HG02852 (cell line): ENCODE data around the gene PPP1R3E.
"Not testable (repeated sequence)": the region's sequence is repeated elsewhere in the genome, so short reads cannot be mapped to it uniquely, and the experiment has no call there.

ENCODE experiments used
- ATAC-seq: cut with Tn5 transposase; IDR thresholded peaks from one replicate; pipeline ENCODE4 v1.9.1; 2021; ENCODE audit warnings: mild to moderate bottlenecking, moderate library complexity; ENCODE audit not compliant: unreplicated experiment

Gene PPP1R3E

DNA sequence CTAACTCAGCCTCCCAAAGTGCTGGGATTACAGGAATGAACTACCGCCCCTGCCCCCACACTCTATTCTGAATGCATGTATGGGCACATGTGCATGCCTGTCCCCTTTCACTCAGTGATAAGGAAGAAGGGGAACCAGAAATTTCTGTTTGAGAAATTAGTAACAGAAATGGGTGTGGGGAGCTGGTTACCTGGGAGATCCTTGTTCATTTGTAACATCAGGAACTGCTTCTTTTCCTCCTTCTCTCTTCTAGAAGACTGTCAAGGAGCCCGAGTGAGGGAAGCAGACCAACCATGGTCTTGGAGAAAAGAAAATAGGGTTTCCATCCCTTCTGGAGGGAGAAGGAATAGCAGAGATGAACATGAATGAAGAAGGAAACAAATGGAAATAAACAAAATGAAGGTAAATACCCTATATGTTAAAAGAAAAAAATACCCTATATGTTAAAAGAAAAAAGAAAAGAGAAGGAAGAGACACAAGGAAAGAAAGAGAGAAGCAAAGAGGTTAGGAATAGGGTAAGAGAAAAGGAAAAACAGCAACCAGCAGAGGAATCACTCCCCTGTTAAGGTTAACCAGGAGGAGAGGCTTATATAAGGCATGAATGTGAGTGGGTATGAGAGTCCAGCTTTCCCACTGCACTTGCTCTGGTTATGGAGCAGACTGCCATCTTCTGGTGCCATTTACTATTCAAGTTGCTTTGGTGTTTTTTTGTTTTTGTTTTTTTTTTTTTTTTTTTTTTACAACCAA, 3.3 kb downstream of the PPP1R3E start:
- no peak for ATAC-seq

DNA sequence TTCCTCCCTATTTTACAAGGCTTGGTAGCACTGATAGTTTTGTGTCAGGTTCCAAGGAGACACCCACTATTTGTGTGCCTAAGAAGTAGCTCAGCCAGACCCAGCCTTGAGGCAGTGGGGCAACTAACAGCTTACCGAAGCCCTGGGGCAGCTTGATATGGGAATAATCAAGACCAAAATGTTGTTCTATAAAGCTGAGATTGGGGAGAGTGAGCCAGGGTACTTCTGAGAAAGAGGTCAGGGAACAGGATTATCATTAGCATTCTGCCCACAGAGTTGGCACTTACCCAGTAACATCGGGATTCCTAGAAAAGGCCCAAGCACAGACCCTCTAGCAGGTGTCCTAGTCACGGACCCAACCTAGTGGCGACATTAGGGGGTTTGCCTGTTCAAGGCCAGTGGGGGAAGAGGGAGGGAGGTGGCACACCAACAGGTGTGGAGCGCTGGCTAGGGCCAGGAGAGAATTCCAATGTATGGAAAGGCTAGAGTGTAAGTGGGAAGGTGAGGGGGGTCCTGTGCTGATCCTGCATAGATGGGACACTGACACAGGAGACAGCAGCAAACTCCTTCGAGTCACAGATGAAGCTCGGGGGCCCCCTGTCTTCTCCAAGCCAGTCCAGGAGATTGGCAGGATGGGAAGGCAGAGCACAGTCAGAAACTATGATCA, 4.9 kb downstream of the PPP1R3E start:
- no peak for ATAC-seq

DNA sequence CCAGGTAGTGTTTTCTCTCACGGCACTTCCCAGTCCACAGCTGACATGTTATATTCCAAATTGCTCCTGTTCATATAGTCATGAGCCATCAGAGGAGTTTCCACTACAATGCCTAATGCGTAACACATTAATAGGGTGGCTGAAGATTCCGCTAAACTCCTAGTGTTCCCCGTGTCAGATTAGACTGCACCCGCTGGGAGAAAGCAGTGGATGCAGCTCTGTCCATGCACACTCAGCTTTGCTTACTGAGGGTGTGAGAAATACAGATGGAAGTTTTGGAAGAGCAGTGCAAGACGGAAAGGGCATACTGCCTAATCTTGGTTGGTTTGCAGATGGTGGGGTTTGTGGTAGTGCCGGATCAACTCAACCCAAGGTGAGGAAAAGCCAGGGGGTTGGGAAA, 5.6 kb downstream of the PPP1R3E start:
- no peak for ATAC-seq

DNA sequence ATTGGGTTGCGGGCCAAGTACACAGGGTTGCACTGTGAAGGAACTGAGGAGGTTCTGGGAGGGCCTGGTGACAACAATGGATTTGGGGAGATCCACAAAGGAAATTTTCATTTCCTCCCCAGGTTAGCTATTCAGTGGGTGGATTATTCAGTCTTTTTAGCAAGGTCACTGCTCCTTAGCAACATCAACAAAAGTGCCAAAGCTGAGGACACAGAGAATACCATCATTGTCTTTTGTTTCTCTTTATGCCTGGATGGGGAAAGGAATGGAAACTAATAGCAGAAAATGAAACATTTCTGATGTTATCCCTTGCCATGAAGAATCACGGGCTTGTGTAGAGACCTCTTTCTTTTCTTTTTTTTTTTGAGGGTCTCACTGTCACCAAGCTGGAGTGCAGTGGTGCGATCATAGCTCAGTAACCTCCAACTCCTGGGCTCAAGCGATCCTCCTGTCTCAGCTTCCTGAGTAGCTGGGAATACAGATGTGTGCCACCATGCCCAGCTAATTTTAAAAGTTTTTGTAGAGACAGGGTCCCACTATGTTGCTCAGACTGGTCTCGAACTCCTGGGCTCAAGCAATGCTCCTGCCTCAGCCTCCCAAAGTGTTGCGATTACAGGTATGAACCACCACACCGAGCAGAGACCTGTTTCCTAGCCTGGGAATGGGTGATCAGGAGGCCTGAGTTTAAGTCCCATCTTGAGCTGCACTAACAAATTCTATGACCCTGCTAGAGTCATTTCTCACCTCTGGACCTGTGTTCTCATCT, 6.5 kb downstream of the PPP1R3E start:
- ATAC-seq = no peak

DNA sequence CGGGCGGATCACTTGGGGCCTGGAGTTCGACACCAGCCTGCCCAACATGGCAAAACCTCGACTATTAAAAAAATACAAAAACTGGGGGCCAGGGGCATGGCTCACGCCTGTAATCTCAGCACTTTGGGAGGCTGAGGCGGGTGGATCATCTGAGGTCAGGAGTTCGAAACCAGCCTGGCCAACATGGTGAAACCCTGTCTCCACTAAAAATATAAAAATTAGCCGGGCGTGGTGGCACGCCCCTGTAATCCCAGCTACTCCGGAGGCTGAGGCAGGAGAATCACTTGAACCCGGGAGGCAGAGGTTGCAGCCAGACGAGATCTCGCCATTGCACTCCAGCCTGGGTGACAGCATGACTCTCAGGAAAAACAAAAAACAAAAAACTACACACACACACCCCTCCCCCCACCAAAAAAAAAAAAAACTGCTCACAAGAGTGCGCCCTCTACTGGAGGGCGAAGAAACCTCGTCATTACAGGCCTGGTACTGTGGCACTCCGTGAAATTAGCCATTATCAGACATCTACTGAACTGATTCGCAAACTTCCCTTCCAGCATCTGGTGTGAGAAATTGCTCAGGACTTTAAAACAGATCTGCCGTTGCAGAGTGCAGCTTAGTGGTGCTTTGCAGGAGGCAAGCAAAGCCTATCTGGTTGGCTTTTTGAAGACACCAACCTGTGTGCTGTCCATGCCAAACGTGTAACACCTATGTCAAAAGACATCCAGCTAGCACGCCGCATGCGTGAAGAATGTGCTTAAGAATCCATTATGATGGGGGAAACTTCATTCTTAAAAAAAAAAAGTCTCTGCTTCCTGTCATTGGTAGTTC, 7.7 kb downstream of the PPP1R3E start:
- ATAC-seq = no peak

DNA sequence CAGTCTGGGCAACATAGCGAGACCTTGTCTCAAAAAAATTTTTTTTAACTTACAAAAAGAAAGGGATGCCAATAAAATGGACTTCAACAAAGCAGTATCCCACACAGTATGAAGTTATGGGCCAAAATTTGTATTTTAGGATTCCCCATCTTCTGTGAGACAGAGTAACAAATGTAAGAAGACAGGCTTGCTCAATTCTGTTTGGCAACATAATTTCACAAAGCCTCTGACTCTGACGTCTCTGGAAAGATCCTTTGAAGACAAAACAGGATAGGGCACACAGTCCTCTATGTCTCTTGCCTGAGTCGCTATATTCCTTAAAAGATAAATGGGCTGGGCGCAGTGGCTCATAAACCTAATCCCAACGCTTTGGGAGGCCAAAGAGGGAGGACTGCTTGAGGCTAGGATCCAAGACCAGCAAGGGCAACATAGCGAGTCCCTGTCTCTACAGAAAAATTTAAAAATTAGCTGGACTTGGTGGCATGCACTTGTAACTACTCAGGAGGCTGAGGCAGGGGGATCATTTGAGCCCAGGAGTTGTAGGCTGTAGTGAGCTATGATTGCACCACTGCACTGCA, 15.7 kb downstream of the PPP1R3E start:
- ATAC-seq = no peak

DNA sequence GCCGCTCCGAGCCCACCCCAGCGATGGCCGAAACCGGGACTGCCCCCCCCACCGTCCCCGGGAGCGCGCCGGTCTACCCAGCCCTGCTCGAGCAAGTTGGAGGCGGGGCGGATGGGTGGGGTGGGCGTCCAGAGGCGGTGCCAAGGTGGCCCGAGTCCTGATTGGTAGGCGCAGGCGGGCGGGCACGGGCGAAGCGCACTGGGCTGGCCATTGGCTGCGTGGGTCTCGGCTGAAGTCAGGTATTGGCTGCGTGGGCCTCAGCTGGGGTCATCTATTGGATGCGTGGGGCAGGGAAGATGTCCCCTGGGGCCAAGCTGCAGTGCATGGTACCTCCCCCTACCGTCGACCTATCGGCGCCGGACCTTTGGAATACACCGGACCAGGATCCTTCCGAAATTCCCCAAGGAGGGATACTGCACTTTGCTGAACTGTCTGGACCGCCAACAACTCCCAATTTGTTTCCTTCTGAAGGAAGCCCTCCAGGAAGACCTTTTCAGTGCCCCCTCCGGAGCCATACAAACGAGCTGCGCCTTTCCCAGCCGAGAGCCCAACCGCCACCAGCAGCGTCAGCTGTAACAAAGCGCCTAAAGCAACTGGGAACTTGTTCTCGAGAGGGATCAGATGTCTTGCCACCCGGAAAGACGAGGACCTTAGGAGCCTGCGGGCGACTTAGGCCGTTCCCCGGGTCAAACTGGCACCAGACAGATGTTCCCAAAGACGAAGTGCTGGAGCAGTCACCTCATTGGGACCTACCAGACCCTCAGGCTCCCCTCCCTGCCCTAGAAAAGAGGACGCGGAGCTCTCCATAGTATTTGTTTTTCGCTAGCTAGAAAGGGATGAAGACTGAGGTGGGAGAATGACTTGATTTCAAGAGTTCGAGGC, 16.4 kb downstream of the PPP1R3E start, which contains the start of gene HOMEZ:
Gene HOMEZ, minus strand, starts transcription at position 113 of the 882 bp plus-strand sequence. CDS start 180 bp downstream, outside the sequence.
- ATAC-seq = peak; percentile 97

DNA sequence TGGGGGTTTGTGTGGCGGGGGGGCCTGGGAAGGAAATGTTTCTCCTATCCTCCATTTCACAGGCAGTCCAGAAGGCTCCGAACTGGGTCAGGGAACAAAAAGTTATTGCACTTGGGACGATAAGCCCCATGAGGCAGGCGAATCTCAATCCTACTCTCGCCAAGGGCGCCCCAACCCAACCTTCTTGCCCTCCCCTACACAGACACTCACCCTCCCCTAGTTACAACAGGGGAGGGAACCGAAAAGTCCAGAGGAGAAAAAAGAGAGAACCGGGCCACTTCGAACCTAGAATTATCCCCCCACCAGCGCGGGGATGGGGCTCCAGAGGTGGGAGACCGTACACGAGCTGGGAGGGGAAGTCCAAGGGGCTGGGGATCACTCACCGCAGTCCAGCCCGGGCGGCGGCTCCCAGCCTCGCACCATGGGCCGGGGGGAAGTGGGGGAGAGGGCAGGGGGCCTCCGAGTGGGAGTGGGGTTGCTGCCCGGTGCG, 17.1 kb downstream of the PPP1R3E start:
- peak; percentile 34 for ATAC-seq

DNA sequence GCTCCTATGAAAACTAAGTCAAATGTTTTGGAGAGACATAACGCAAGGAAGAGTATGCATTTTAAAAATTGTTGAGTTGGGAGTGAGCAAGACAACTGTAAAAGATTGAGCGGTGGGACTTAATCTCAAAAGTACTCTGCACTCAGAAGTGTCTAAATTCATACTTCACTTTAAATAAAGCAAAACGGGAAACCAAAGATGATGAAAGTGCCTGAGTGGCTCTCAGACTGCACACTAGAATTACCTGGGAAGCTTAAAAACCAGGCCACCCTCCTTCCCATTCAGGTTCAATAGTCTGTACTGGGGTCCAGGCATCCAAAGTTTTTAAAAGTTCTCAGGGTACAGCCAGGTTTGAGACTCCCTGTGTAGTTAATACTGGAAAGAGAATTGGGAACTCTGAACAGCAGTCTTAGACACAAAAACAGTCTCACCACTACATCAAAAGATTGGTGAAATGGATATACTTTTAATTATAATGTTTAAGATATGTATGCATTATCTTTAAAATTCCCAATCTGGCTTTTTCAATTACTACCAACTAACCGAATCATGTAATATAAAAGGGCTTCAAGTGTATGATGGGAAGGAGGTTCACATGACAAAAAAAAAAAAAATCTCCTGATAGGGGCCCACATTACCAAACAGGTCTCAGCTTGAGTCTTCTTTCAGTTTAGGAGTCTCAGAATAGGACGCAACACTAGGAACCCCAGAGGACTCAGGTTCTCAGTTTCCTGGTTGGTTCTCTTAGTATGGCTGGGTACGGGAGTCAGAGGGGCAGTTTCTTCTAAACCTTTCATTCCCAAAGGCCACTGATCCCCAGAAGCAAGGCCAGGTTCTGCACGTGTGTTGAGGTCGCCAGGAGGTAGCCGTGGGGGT, 17.8 kb downstream of the PPP1R3E start:
- no peak for ATAC-seq

DNA sequence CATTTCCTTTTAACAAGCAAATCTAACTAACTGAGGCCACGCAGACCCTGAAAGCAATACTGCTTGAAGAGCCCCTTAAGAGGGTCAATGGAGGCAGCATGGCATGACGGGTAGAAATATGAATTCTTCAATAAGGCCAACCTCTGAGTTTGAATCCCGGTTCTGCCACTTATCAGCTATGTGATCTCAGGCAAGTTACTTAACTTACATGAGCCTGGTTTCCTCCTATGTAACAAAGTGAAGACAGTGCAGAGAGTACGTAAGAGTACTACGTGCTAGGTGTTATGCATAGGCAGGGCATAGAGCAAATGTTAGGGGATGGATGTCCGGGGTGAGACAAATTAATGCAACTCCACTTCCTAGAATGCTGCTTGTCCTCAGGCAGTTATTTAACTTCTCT, 21.4 kb downstream of the PPP1R3E start:
- ATAC-seq = no peak

DNA sequence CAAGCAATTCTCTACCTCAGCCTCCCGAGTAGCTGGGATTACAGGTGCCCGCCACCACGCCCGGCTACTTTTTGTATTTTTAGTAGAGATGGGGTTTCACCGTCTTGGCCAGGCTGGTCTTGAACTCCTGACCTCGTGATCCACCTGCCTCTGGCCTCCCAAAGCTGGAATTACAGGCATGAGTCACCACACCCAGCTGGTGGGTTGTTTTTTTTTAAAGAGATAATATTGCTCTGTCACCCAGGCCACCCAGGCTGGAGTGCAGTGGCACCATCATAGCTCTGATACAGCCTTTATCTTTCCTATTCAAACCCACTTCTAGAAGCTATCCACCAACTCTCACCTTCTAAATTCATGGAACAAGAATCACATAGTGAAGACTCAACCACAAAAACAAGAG, 24.7 kb downstream of the PPP1R3E start:
- not testable (repeated sequence) for ATAC-seq

DNA sequence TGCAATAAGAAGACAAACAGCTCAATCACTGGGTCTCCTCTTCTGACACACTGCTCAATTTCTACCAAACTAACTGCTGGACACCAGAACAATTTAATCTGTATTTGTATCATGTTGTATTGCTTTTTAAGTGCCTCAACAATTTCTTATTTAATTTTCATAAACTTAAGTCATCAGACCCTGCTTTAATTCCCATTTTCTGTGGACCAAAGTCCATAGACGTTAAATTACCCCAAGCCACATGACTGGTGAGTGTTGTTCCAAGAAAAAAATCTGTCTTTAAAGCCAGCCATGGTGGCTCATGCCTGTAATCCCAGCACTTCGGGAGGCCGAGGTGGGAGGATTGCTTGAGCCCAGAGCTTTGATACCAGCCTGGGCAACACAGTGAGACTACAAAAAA, 25.5 kb downstream of the PPP1R3E start:
- no peak for ATAC-seq

DNA sequence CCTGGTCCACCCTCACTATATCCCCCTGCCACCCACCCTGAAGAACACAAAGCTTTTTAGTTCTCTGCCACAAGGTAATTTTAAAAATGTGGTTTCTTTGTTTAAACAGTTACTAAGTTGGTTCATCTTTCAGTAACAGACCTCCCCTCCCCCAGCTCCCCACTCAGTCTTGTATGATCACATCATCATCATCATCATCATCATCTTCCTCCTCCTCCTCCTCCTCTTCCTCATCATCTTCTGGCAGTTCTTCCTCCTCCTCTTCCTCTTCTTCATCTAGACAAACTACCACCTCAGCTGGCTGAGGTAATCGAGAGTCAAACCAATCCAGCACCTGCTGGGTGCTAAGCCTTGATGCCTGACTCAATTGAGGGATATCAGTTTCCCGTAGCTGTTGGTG, 27.2 kb downstream of the PPP1R3E start:
- ATAC-seq = no peak

DNA sequence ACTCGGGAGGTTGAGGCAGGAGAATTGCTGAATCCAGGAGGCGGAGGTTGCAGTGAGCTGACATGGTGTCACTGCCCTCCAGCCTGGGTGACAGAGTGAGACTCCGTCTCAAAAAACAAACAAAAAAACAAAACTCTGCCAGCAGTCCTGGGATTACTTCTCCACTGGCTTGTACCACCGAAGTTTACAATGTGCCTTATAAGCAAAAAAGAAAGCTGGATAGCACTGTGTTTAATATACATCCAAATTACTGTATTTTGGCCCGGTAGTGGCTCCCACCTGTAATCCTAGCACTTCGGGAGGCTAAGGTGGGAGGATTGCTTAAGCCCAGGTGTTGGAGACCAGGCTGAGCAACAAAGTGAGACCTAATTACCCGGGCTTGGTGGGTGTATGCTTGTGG, 33.5 kb downstream of the PPP1R3E start:
- no peak for ATAC-seq

DNA sequence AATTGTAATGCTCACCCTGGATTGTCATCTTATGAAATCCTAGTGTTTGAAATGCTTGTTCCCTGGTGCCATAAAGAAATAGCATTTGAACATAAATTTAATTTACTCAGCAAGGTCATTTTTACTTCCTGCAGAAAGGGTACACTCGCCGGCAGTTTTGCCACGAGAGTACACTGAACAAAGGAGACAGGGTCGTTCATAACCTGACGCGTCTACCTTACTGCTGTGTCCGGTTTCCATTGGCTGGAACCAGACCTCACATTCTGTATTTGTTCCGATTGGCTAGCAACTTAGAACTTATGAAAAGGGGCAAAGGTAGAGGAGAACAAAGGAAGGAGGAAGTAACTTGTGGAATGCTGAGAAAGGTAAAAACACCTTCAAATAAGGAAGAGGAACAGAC, 41.8 kb downstream of the PPP1R3E start:
- not testable (repeated sequence) for ATAC-seq

DNA sequence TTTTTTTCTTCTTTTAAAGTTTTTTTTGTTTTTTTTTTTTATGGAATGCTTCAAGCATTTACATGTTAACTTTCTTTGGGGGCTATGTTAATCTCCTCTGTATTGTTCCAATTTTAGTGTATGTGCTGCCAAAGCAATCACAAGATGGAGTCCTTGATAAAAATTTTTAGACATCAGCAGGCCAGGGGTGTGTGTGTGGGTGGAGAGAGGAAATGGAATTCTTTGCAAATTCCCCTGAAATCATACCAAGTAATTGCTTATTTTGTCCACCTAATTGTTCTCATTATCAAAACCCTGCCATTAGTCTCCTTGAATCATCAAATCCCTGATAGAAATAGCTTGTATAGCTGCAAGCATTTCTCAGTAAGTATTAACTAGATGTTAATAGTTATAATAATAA, 43.2 kb downstream of the PPP1R3E start:
- no peak for ATAC-seq

DNA sequence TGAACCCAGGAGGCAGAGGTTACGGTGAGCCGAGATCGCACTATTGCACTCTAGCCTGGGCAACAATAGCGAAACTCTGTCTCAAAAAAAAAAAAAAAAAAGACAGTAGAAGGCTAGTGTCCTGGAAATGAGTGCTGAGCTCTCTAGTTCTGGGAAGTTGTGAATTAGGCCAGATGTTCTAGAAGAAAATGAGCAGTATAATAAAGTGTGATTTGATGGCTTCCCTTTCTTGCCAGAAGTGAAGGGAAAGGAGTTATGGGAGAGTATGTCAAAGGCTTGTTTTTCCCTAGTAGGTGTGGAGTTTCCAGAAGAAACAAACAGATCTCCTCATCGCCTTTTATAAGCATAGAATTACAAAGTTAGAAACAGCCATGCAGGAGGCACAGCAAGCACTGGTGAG, 44.4 kb downstream of the PPP1R3E start:
- ATAC-seq = no peak
